Erythroblast (primary cell): ENCODE data around the gene SURF4.
"Not testable (repeated sequence)": the region's sequence is repeated elsewhere in the genome, so short reads cannot be mapped to it uniquely, and the experiment has no call there.

ENCODE experiments used
- DNase-seq, 2 experiments: peaks; one replicate each; lab custom pipeline; 2025; lab: John Stamatoyannopoulos, UW
- GATA1 ChIP-seq: IDR thresholded peaks from 2 replicates; pipeline ENCODE4 v1.6.1; 2011; ENCODE audit warnings: low read depth, mild to moderate bottlenecking, control low read depth, low read length, moderate library complexity
- POLR2A ChIP-seq: IDR thresholded peaks from 2 replicates; pipeline ENCODE4 v1.6.1; 2011; ENCODE audit warnings: mild to moderate bottlenecking, low read length

SURF4 gene

DNA sequence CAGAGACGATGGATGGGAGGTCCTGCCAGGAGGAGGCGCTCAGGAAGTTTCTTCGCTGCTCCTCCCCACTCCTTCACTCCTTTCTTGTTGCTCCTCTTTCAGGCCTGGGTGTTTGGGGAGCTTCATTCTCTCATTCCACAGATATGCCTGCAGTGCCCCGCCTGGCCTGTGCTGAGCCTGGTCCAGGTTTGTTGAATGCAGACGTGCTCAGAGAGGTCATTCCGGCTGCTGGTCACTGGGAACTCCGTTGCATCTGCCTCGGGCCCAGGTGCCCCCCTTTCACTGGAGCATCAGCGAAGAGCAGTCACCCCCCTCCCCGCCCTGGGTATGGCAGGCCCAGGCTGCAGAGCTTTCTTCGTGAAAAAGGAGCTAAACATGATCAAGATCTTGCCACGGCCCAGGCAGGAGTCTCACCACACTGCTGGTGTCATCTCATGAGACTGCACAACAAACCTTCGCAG lies 55.4 kb downstream of the SURF4 start:
- no peak for DNase-seq
- no peak for TF ChIP-seq POLR2A
- no peak for TF ChIP-seq GATA1

DNA sequence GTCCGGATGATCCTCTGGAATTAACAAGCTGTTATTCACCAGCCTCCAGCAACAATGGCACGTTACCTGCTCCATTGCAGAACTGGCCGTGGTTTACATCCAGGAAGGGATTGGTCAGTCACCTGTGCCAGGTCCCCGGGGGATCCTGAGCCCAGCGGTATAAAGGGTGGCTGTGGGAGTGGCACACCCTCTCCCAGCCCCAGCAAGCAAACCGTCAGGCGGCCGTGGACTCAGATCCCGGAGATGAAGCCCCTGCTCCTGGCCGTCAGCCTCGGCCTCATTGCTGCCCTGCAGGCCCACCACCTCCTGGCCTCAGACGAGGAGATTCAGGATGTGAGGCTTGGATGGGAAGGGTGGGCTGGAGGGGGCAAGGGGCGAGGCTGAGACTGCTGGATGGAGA lies 58.3 kb downstream of the SURF4 start:
- DNase-seq, result not testable (repeated sequence)

DNA sequence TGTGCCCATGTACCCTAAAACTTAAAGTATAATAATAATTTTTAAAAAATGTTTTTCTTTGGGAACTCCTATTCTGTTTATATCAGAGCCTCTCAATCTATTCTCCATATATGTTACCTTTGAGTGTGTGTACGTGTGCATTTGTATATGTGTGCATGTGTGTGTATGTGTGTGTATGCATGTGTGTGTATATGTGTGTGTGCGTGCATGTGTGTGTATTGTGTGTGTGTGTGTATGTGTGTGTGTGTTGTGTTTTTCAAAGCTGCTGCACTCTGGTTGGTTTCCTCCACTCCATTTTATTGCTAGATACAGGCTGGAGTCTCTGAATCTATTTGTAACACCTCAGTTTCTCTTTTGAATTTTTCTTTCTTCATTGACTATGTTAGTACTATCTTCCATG lies 59.9 kb downstream of the SURF4 start:
- DNase-seq, result no peak
- TF ChIP-seq GATA1 (no peak), POLR2A (no peak)
